HepG2 (cell line): ENCODE data around the gene FRG1. TPM values are rescaled to one million over a fixed set of nuclear protein-coding genes. Genes with fewer than 3 reads are reported as not detected.

Experiments
- ATM ChIP-seq: fragments of 450-650 bp; IDR thresholded peaks from 2 replicates; pipeline ENCODE4 v1.7.1; 2017; ENCODE audit warnings: mild to moderate bottlenecking, borderline replicate concordance
- EEA1 ChIP-seq: sonication (generic); formaldehyde crosslinking; IDR thresholded peaks from 2 replicates; pipeline ENCODE4 v1.5.1; 2020; ENCODE audit warnings: mild to moderate bottlenecking, missing genetic modification reagents, borderline replicate concordance
- HIVEP1 ChIP-seq: sonication (generic); formaldehyde crosslinking; IDR thresholded peaks from 2 replicates; pipeline ENCODE4 v1.4.0; 2020; ENCODE audit warnings: mild to moderate bottlenecking, missing genetic modification reagents
- IRF2 ChIP-seq: IDR thresholded peaks from 2 replicates; pipeline ENCODE4 v1.6.1; 2018; ENCODE audit warnings: missing genetic modification reagents, missing compliant biosample characterization
- MAF1 ChIP-seq: sonication (generic); formaldehyde crosslinking; IDR thresholded peaks from 2 replicates; pipeline ENCODE4 v1.5.0; 2020; ENCODE audit warnings: missing genetic modification reagents, borderline replicate concordance
- MATR3 ChIP-seq: sonication (generic); formaldehyde crosslinking; IDR thresholded peaks from 2 replicates; pipeline ENCODE4 v1.4.0; 2020; ENCODE audit warnings: missing genetic modification reagents
- NRL ChIP-seq: sonication (generic); formaldehyde crosslinking; IDR thresholded peaks from 2 replicates; pipeline ENCODE4 v1.5.0; 2020; ENCODE audit warnings: missing genetic modification reagents, mild to moderate bottlenecking, moderate library complexity, borderline replicate concordance
- PCBP1 ChIP-seq: fragments of 200-400 bp; formaldehyde crosslinking; IDR thresholded peaks from 2 replicates; pipeline ENCODE4 v1.6.1; 2017; ENCODE audit warnings: mild to moderate bottlenecking, low read depth, low read length, borderline replicate concordance
- PLSCR1 ChIP-seq: sonication (generic); formaldehyde crosslinking; IDR thresholded peaks from 2 replicates; pipeline ENCODE4 v1.5.0; 2020; ENCODE audit warnings: missing genetic modification reagents, mild to moderate bottlenecking, borderline replicate concordance
- SALL2 ChIP-seq: sonication (generic); formaldehyde crosslinking; IDR thresholded peaks from 2 replicates; pipeline ENCODE4 v1.8.1; 2023; ENCODE audit warnings: mild to moderate bottlenecking, missing genetic modification reagents, inconsistent platforms
- SMAD1 ChIP-seq: sonication (generic); formaldehyde crosslinking; IDR thresholded peaks from 2 replicates; pipeline ENCODE4 v1.4.0; 2020; ENCODE audit warnings: missing genetic modification reagents, low read depth, mild to moderate bottlenecking, borderline replicate concordance
- SNAPC5 ChIP-seq: sonication (generic); formaldehyde crosslinking; IDR thresholded peaks from 2 replicates; pipeline ENCODE4 v1.8.1; 2023; ENCODE audit warnings: mild to moderate bottlenecking, missing genetic modification reagents, borderline replicate concordance
- TBP ChIP-seq: sonication (generic); formaldehyde crosslinking; IDR thresholded peaks from 2 replicates; pipeline ENCODE4 v1.5.0; 2020; ENCODE audit warnings: missing genetic modification reagents
- ZFP1 ChIP-seq: IDR thresholded peaks from 2 replicates; pipeline ENCODE4 v1.6.1; 2016
- ZFP82 ChIP-seq: sonication (generic); formaldehyde crosslinking; IDR thresholded peaks from 2 replicates; pipeline ENCODE4 v1.5.1; 2020; ENCODE audit warnings: mild to moderate bottlenecking, missing genetic modification reagents, borderline replicate concordance
- ZFP90 ChIP-seq: sonication (generic); formaldehyde crosslinking; IDR thresholded peaks from 2 replicates; pipeline ENCODE4 v1.8.0; 2022; ENCODE audit warnings: missing genetic modification reagents, mild to moderate bottlenecking, inconsistent platforms, borderline replicate concordance
- ZKSCAN1 ChIP-seq: fragments of 150-350 bp; IDR thresholded peaks from 2 replicates; pipeline ENCODE4 v1.6.1; 2014; ENCODE audit warnings: low read length
- ZNF136 ChIP-seq: sonication (generic); formaldehyde crosslinking; IDR thresholded peaks from 2 replicates; pipeline ENCODE4 v1.8.1; 2022; ENCODE audit warnings: low read depth, mild to moderate bottlenecking, moderate library complexity, missing genetic modification reagents
- ZNF235 ChIP-seq: sonication (generic); formaldehyde crosslinking; IDR thresholded peaks from 2 replicates; pipeline ENCODE4 v1.8.1; 2023; ENCODE audit warnings: mild to moderate bottlenecking, missing genetic modification reagents, borderline replicate concordance
- ZNF276 ChIP-seq: sonication (generic); formaldehyde crosslinking; IDR thresholded peaks from 2 replicates; pipeline ENCODE4 v1.4.0; 2020; ENCODE audit warnings: mild to moderate bottlenecking, low read depth, missing genetic modification reagents
- ZNF317 ChIP-seq: sonication (generic); formaldehyde crosslinking; IDR thresholded peaks from 2 replicates; pipeline ENCODE4 v1.5.0; 2020; ENCODE audit warnings: mild to moderate bottlenecking, missing genetic modification reagents
- ZNF337 ChIP-seq: sonication (generic); formaldehyde crosslinking; IDR thresholded peaks from 2 replicates; pipeline ENCODE4 v1.5.1; 2020; ENCODE audit warnings: missing genetic modification reagents, low read depth, mild to moderate bottlenecking, borderline replicate concordance
- ZNF550 ChIP-seq: sonication (generic); formaldehyde crosslinking; IDR thresholded peaks from 2 replicates; pipeline ENCODE4 v1.4.0; 2020; ENCODE audit warnings: mild to moderate bottlenecking, missing genetic modification reagents, borderline replicate concordance
- ZNF777 ChIP-seq: sonication (generic); formaldehyde crosslinking; IDR thresholded peaks from 2 replicates; pipeline ENCODE4 v1.4.0; 2020; ENCODE audit warnings: missing genetic modification reagents
- ZNF879 ChIP-seq: sonication (generic); formaldehyde crosslinking; IDR thresholded peaks from 2 replicates; pipeline ENCODE4 v1.8.1; 2023; ENCODE audit warnings: missing genetic modification reagents
- polyA plus RNA-seq, 8 experiments: library from polyadenylated mRNA; depleted of rRNA in 3 of 8; stranded (reverse) in 7 of 8; unstranded in 1 of 8; fragments of >200 nt; fragmentation: Illumina TruSeq in 4 of 8; extraction: Trizol in 4 of 8; gene quantifications; 2 replicates each; pipeline versions ENCODE4 v1.2.1 to v1.2.3, GENCODE V29; 2011 to 2016; ENCODE audit warnings: low read depth in 4 of 8, missing spikeins in 1 of 8, mixed read lengths in 1 of 8; ENCODE audit not compliant: insufficient read depth in 1 of 8
- total RNA-seq, 5 experiments: library from RNA; depleted of rRNA; stranded (reverse); fragments of >200 nt; fragmentation: Illumina TruSeq; extraction: Trizol; gene quantifications; 2 replicates each; pipeline ENCODE4 v1.2.3, GENCODE V29; 2016; ENCODE audit warnings: low read depth in 1 of 5
- TF ChIP-seq, protein P1 (sequence below): sonication (generic); formaldehyde crosslinking; IDR thresholded peaks from 2 replicates; pipeline ENCODE4 v1.5.1; 2020; ENCODE audit warnings: missing genetic modification reagents, mild to moderate bottlenecking, borderline replicate concordance

Gene FRG1
- total and polyA plus RNA-seq, 2 of the 13 experiments (the other 11 are each of a cell fraction or from before 2014, with no cell fraction given): 5.7 to 42.6 TPM

- TF ChIP-seq ZNF337 (peak; percentile 96), ZNF317 (CRISPR knock-in tag) (peak; percentile 70), ZFP90 (peak; percentile 95; the same call in 1 of the 2 replicates), IRF2 (CRISPR knock-in tag) (peak; percentile 93), ZNF276 (CRISPR knock-in tag) (peak; percentile 81; the same call in 1 of the 2 replicates), ZFP1 (CRISPR knock-in tag) (peak; percentile 74; the same call in 1 of the 2 replicates), ZKSCAN1 (no peak), EEA1 (CRISPR knock-in tag) (no peak), ZNF777 (CRISPR knock-in tag) (peak; percentile 96), MATR3 (CRISPR knock-in tag) (no peak), ZNF136 (CRISPR knock-in tag) (peak; percentile 80; the same call in 1 of the 2 replicates), ATM (no peak), TBP (no peak), NRL (CRISPR knock-in tag) (peak; percentile 84), SMAD1 (CRISPR knock-in tag) (peak; percentile 96), PCBP1 (peak; percentile 87), PLSCR1 (CRISPR knock-in tag) (no peak), ZNF879 (CRISPR knock-in tag) (no peak), ZNF235 (CRISPR knock-in tag) (peak; percentile 91; the same call in 1 of the 2 replicates), ZNF550 (CRISPR knock-in tag) (peak; percentile 75; the same call in 1 of the 2 replicates), MAF1 (CRISPR knock-in tag) (peak; percentile 88; the same call in 1 of the 2 replicates), ZFP82 (CRISPR knock-in tag) (peak; percentile 83; the same call in 1 of the 2 replicates), SNAPC5 (CRISPR knock-in tag) (peak; percentile 82; the same call in 1 of the 2 replicates), SALL2 (CRISPR knock-in tag) (peak; percentile 96), HIVEP1 (peak; percentile 32; the same call in 1 of the 2 replicates)
- TF ChIP-seq, protein P1, sequence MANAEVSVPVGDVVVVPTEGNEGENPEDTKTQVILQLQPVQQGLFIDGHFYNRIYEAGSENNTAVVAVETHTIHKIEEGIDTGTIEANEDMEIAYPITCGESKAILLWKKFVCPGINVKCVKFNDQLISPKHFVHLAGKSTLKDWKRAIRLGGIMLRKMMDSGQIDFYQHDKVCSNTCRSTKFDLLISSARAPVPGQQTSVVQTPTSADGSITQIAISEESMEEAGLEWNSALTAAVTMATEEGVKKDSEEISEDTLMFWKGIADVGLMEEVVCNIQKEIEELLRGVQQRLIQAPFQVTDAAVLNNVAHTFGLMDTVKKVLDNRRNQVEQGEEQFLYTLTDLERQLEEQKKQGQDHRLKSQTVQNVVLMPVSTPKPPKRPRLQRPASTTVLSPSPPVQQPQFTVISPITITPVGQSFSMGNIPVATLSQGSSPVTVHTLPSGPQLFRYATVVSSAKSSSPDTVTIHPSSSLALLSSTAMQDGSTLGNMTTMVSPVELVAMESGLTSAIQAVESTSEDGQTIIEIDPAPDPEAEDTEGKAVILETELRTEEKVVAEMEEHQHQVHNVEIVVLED: peak; percentile 86; the same call in 1 of the 2 replicates
Observed at GRCh38 chr4:189940178-189941004, at the start of gene FRG1 (continued).
